Activated T-cell treated with anti-CD3 and anti-CD28 coated beads for 4 hours (primary cell): ENCODE results near the gene BCAS3.
"Not testable (repeated sequence)": the region's sequence is repeated elsewhere in the genome, so short reads cannot be mapped to it uniquely, and the experiment has no call there.

Source experiments
- DNase-seq: peaks from one replicate; pipeline ENCODE4 v3.0.0-alpha.2; 2020

The BCAS3 gene

DNA sequence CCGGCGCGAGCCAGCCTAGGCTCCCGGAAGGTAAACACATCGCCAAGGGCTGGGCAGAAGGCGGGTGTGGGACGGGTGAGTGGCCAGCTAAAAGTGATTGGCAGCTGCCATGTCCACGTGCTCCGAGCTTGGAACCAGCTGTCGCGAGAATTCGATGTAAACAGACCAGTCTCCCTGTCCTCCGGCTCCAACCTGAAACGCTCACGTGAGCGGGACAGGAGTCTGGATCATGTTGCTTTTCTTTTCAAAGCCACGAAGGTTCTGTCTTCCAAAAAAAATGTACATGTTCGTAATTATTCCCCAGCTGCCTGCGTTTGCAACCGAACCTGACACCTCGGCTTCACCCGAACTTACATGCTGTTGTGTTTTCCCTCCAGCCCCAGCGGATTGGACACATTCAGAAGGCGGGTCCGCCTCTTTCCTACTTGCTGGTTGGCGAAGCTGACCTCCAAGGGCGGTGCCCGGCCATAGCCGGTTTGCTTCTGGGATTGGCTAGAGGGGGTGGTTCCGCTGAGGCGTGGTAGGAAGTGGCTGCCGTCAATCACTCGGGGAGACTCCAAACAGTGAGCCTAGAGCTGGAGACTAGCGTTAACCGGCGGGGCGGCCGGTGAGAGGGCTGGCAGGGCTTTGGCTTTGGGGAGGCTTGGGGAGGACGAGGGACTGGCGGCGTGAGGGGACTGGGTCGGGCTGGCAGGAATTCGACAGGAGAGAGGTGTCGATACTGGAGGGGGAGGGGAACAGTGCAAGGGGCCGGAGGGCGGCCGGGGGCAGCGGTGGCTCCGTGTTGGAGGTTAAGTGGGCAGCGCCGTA, at the start of gene BCAS3:
BCAS3 (plus strand) TSS at position 544 of the 810 bp plus-strand sequence.
- DNase-seq, result peak; percentile 92

- no peak for DNase-seq
Observed at GRCh38 chr17:60628252-60628889, 49.3 kb upstream of the BCAS3 start.

- no peak for DNase-seq
Observed at GRCh38 chr17:60629120-60629519, 48.5 kb upstream of the BCAS3 start.

DNA sequence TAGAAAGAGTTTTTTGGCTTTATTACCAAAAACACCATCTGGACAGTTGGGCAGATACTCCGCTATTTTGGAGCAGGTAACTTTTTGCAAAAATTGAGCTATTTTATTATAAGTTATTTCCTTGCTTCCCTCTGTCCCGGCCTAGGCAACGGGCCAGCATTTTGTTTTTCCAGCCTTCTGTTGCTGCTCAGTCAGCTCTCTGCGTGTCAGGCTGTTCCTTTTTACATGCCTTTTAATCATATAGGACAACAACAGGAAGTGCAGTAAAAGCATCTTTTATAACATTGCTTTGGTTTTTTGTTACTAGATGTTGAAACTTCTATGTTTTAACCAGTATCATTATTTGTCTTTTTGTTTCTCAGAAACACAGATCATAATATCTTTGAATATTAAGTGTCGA, 47.3 kb upstream of the BCAS3 start:
- DNase-seq, result no peak

DNA sequence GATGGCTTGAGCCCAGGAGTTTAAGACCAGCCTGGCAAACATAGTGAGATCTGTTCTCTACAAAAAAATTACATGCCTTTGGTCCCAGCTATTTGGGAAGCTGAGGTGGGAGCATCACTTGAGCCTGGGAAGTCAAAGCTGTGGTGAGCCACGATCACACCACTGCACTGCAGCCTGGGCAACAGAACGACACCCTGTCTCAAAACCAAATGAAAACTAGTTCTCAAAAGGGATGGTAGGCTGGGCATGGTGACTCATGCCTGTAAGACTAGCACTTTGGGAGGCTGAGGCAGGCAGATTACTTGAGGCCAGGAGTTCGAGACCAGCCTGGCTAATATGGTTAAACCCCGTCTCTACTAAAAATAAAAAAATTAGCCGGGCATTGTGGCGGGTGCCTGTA, 46.5 kb upstream of the BCAS3 start:
- DNase-seq, result no peak

- DNase-seq, result no peak
Observed at GRCh38 chr17:60637683-60638082, 40.0 kb upstream of the BCAS3 start.

DNA sequence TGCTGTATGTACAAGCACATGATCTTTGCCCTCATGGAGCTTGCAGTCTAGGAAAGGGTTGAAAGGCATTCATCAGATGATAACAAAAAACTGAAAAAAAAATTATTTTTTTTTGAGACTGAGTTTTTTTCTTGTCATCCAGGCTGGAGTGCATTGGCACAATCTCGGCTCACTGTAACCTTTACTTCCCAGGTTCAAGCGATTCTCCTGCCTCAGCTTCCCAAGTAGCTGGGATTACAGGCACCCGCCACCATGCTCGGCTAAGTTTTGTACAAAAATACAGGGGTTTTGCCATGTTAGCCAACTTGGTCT, 38.7 kb upstream of the BCAS3 start:
- no peak for DNase-seq

DNA sequence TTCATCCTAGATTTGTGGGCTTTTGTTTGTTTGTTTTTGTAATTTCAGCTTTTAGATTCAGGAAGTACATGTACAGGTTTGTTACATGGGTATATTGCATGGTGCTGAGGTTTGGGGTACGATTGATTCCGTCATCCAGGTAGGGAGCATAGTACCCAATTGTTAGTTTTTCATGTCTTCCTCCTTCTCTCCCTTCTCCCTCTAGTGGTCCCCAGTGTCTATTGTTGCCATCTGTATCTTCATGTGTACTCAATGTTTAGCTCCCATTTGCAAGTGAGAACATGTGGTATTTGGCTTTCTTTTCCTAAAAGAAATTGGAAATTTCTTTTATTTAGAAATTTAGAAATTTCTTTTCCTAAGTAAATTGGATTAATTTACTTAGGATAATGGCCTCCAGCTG, 37.1 kb upstream of the BCAS3 start:
- DNase-seq, result no peak

DNA sequence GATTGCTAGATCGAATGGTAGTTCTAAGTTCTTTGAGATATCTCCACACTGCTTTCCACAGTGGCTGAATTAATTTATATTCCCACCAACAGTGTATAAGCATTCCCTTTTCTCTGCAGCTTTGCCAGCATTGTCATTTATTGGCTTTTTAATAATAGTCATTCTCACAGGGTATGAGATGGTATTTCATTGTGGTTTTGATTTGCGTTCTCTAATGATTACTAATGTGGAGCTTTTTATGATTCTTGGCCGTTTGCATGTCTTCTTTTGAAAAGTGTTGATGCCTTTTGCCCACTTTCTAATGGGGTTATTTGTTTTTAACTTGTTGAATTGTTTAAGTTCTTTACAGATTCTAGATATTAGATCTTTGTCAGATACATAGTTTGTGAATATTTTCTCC, 36.5 kb upstream of the BCAS3 start:
- DNase-seq, result no peak

DNA sequence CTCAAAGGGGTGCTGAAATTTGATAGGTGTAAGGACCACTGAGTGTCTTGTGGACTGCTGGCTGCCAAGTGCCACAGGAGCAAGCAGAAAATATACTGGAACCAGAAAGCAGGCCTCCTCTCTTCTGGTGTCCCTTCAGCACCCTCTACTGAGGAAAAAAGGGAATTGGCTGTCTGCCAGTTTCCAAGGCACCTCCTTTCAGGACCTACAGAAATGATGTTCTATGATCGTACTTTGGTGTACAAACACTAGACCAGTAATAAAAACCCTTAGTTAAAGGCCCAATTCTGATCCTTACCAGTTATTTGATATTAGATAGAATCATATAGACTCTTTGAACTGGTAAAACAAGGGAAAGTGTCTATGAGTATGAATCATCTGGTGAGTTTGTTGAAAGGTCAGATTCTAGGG, 35.8 kb upstream of the BCAS3 start:
- peak; percentile 10 for DNase-seq

- no peak for DNase-seq
Observed at GRCh38 chr17:60645918-60646523, 31.6 kb upstream of the BCAS3 start.

DNA sequence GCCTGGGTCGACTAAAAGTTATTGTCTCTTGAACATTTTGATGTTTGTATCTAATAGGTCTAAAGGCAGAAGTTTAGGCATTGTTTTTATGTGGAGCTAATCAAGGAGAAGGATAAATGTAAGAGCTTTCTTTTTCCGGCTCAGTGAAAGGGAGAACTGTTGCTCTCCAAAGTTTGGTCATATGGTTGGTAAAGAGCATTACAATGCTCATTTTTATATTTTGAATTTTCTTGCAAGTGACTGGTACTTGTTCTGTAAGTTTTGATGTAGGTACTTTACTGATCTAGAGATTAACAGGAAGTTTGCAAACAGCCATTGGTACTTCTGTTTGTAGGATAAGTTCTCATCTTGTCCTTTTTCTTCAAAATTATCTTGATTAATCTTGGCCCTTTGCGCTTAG, 30.9 kb upstream of the BCAS3 start:
- no peak for DNase-seq

GRCh38 chr17:60647705-60648104, 29.9 kb upstream of the BCAS3 start:
- no peak for DNase-seq

- DNase-seq, result no peak
Observed at GRCh38 chr17:60652454-60653247, 25.0 kb upstream of the BCAS3 start.

- no peak for DNase-seq
Observed at GRCh38 chr17:60653569-60653968, 24.1 kb upstream of the BCAS3 start.

- no peak for DNase-seq
Observed at GRCh38 chr17:60656499-60656898, 21.2 kb upstream of the BCAS3 start.

DNA sequence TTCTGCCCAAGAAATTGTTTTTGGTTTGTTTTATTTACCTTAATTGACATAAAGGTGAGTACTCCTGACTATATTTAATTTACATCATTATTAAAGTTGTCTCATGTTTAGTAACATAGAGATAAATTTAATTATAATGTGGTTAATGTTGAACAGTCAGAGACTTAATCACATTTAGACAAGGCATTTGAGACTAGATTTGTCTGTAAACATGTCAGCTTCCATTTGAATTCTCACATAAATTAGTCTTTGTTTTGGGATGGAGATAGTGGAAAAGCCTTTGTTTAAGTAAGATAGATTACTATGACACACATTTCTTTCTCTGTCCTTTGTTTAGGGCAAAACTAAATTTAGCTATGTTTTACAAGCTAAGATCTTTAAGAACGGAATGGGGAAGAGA, 18.5 kb upstream of the BCAS3 start:
- no peak for DNase-seq

- DNase-seq, result no peak
Observed at GRCh38 chr17:60661489-60661888, 16.2 kb upstream of the BCAS3 start.

GRCh38 chr17:60664022-60664421, 13.6 kb upstream of the BCAS3 start:
- no peak for DNase-seq

GRCh38 chr17:60665602-60666001, 12.0 kb upstream of the BCAS3 start:
- DNase-seq, result no peak

DNA sequence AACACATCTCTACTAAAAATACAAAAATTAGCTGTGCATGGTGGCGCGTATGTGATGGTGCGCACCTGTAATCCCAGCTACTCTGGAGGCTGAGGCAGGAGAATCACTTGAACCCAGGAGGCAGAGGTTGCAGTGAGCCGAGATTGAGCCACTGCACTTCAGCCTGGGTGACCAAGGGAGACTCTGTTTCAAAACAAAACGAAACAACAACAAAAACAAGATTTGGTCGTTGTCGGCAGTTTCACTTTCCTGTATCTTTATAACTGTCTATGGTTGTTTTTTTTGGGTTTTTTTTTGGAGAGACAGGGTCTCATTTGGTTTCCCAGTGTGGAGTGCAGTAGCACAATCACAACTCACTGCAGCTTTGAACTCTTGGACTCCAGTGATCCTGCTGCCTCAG, 8.9 kb upstream of the BCAS3 start:
- DNase-seq, result not testable (repeated sequence)

- no peak for DNase-seq
Observed at GRCh38 chr17:60671482-60671881, 6.2 kb upstream of the BCAS3 start.

DNA sequence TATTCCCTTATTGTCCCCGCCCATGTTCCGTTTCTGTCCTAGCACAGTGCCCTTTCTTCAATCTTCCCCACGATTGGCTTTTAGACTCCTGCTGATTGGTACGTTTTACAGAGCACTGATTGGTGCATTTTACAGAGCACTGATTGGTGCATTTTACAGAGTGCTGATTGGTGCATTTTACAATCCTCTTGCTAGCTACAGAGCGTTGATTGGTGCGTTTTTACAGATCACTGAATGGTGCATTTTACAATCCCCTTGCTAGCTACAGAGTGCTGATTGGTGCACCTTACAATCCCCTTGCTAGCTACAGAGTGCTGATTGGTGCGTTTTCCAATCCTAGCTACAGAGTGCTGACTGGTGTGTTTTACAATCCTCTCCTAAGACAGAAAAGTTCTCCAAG, 3.0 kb upstream of the BCAS3 start:
- not testable (repeated sequence) for DNase-seq

DNA sequence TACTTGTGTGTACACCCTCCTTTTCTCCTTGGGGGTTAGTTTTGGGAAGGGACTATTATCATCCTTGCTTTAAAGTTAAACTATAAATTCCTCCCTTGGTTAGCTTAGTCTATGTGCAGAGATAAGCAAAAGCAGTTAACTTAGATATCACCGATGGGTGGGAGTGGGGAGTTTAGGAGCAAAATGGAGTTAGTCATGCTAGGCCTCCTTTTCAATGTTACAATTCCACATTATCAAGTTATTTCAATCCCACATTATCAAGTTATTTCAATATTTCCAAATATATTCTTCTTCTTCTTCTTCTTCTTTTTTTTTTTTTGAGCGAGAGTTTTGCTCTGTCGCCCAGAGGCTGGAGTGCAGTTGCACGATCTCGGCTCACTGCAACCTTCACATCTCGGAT, 1.7 kb upstream of the BCAS3 start:
- no peak for DNase-seq
